ENCODE results near the gene PTGDS.

DNA sequence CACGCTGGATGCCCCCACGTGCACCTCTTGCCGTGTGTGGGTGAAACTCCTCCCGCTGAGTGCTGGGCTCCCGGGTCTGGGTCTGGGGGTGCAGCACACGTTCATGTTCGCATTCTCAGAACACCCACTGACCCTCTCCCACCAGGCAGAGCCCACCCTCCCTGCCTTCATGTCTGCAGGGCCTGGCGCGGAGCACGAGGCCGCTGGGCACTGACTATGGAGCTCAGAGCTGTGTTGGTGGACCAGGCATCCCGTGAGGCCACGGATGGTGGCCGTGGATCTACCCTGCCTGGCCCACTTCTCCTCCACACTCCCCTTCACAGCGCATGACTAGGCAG, 16.4 kb upstream of the PTGDS start:
- TF ChIP-seq, protein P1, sequence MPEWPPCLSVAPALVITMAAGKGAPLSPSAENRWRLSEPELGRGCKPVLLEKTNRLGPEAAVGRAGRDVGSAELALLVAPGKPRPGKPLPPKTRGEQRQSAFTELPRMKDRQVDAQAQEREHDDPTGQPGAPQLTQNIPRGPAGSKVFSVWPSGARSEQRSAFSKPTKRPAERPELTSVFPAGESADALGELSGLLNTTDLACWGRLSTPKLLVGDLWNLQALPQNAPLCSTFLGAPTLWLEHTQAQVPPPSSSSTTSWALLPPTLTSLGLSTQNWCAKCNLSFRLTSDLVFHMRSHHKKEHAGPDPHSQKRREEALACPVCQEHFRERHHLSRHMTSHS (tag by site-specific recombination; IDR thresholded peaks at IDR 0.05) = no peak
- TF ChIP-seq, protein P2, sequence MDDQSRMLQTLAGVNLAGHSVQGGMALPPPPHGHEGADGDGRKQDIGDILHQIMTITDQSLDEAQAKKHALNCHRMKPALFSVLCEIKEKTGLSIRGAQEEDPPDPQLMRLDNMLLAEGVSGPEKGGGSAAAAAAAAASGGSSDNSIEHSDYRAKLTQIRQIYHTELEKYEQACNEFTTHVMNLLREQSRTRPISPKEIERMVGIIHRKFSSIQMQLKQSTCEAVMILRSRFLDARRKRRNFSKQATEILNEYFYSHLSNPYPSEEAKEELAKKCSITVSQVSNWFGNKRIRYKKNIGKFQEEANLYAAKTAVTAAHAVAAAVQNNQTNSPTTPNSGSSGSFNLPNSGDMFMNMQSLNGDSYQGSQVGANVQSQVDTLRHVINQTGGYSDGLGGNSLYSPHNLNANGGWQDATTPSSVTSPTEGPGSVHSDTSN (CRISPR knock-in tag; IDR thresholded peaks at IDR 0.05) = no peak
- TF ChIP-seq ZNF785 (tag by site-specific recombination; IDR thresholded peaks at IDR 0.05) = no peak

Measured in HEK293 (cell line).